DMS53 treated with DMSO at 0.1 percent for 48 hours (cell line): ENCODE results near the gene PPM1J.
"Not testable (repeated sequence)": the region's sequence is repeated elsewhere in the genome, so short reads cannot be mapped to it uniquely, and the experiment has no call there.

Experiments used
- DNase-seq: peaks from one replicate; lab custom pipeline; 2025; ENCODE audit not compliant: unreplicated experiment; lab: John Stamatoyannopoulos, UW

Gene PPM1J, protein sequence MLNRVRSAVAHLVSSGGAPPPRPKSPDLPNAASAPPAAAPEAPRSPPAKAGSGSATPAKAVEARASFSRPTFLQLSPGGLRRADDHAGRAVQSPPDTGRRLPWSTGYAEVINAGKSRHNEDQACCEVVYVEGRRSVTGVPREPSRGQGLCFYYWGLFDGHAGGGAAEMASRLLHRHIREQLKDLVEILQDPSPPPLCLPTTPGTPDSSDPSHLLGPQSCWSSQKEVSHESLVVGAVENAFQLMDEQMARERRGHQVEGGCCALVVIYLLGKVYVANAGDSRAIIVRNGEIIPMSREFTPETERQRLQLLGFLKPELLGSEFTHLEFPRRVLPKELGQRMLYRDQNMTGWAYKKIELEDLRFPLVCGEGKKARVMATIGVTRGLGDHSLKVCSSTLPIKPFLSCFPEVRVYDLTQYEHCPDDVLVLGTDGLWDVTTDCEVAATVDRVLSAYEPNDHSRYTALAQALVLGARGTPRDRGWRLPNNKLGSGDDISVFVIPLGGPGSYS

GRCh38 chr1:112715264-112716053, at the start of gene PPM1J:
TSS of gene PPM1J (minus strand) at chr1:112715332. CDS start at chr1:112715301, 31 bp downstream.
- peak; percentile 94 for DNase-seq

GRCh38 chr1:112762541-112763500, 47.7 kb upstream of the PPM1J start:
- DNase-seq, result peak; percentile 15

DNA sequence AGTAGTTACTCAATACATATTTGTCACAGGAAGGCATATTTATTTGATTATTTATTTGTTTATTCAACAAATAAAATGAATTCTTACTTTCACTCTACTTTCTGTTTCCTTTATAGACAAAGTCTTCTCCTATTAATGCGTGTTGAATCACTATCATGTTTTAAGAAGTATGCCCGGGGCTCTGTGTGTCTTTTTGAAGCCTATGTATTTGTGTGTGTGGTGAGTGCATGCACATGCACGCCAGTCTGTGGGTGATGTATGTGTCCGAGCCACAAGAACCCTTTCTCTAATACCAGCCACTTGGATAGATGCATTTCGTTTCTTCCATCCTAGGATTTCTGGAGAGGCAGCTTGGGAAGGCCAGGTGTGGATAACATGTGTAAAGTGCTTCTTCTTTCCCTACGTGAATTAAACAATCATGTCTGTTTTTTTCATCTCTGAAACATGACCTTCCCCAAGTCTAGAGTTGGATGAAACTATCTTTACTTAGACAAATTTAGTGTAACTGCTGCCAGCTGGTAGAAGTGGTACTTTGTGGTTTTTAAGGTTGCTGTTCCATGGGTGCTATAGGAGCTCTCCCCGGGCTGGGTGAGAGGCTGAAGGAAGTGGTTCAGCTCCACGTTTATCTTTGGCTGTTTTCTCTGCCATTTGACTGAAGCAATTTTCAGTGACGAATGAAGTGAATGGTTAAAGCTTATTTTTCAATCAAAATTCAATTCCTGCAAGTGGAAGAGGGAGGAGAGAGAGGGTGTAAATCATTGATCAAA, 46.8 kb upstream of the PPM1J start:
- no peak for DNase-seq

- no peak for DNase-seq
Observed at GRCh38 chr1:112759228-112759627, 44.1 kb upstream of the PPM1J start.

- no peak for DNase-seq
Observed at GRCh38 chr1:112754116-112754628, 39.0 kb upstream of the PPM1J start.

- DNase-seq, result no peak
Observed at GRCh38 chr1:112748396-112748795, 33.3 kb upstream of the PPM1J start.

DNA sequence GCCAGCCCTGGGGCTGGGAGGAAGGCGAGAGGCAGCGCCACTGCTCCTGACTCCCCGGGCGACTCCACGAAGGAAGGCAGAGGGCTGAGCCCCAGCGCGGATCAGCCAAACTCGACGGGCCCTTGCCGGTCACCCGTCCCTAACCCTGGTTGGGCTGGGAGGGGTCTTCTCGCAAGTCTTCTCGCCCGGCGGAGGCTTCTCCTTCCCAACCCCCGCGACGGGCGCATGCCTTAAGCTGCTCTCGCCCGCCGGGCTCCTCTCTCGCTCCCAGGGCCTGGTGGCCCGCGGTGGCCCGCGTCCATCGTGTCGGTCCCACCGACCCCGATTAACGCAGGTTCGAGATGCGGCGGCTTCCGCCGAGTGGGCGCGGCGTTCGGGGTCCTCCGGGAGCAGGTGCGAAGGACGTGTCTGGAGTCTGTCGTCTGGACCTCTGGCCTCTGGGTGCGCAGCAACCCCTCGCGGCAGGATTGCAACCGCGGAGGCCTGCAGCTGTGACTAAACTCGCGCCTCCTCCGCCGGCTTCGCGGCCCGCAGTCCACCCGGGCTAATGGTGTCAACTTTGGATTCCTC, 29.0 kb upstream of the PPM1J start:
- no peak for DNase-seq

DNA sequence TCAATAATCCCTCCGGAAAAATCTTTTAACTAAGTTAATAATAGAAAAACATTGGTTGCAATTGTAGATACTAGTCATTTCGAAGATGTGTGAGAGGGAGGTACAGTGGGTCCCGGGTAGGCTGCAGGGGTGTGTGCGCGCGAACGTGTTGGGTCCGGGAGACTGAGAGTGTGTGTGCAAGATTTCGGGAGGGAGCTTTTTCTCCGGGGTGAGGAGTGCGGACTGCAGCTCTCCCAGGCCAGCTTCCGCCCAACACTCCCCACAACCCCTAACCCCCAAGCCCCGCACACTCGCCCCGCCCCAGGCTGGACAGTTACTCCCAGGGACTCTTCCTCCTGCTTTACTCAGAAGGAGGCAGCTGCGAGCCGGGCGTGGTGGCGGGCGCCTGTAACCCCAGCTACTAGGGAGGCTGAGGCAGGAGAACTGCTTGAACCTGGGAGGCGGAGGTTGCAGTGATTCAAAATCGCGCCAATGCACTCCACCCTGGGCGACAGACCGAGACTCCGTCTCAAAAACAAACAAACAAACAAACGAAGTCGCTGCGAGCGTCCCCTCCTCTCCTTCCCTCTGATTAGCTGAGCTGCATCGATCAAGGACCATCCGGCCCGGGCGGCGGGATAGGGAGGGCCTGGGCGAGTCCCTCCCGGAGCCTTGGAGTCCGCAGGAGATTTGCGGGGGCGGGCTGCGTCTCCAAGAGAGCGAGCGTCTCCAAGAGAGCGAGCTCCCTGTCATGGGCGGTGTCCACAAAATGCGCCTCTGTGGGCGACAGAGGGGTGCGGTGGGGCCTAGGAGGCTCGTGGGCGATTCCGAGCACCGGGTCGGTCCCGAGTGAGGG, 28.3 kb upstream of the PPM1J start:
- no peak for DNase-seq

DNA sequence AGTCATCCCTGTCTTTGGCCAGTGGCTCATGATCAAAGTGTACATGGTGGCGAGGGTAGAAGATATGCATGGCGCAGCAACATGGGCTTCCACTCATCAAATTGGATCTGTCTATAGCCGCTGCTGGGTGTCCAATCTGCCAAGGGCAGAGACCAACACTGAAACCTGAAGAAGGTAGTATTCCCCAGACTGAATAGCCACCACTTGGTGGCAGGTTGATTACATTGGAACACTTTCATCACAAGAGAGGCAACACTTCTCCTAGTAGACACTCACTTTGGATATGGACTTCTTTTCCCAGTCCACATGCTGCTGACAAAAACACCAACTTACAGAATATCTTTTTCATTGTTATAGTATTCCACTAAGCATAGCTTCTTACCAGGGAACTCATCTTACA, 22.4 kb upstream of the PPM1J start:
- DNase-seq, result no peak

DNA sequence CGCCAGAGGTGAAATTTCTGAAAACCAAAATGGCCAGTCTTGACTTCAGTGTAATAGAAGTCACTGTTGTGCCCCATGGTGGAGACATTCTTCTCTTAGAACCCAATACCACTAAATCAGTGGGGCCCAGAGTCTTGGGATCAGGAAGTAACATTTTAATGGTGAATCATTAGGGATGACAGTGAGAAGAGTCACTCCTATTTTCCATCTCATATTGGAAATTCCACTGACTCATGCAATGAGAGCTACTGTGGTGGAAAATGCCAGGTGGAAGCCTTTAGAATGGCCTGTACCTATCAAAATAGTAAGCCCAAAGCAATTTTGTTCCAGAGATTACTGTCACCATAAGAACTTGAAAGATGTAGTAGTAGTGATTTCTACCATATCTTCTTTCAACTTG, 20.6 kb upstream of the PPM1J start:
- no peak for DNase-seq

DNA sequence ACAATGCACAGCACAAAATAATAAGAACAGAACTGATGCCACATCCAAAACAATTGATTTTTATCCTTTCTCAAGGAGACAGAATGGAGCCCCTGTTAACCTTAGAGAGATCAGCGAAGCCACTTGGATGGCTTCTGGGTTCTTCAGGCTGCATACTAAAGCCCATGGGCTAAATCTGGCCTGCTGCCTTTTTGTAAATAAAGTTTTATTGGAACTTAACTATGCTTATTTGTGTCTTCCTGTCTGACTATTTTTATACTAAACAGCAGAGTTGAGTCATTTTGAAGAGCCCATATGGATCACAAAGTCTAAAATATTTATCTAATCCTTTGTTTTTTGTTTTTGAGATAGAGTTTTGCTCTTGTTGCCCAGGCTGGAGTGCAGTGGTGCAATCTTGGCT, 16.3 kb upstream of the PPM1J start:
- no peak for DNase-seq

GRCh38 chr1:112729909-112730308, 14.8 kb upstream of the PPM1J start:
- DNase-seq, result no peak

DNA sequence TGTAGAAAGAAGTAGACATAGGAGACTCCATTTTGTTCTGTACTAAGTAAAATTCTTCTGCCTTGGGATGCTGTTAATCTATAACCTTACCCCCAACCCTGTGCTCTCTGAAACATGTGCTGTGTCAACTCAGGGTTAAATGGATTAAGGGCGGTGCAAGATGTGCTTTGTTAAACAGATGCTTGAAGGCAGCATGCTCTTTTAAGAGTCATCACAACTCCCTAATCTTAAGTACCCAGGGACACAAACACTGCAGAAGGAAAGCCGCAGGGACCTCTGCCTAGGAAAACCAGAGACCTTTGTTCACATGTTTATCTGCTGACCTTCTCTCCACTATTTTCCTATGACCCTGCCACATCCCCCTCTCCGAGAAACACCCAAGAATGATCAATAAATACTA, 13.9 kb upstream of the PPM1J start:
- DNase-seq, result not testable (repeated sequence)

DNA sequence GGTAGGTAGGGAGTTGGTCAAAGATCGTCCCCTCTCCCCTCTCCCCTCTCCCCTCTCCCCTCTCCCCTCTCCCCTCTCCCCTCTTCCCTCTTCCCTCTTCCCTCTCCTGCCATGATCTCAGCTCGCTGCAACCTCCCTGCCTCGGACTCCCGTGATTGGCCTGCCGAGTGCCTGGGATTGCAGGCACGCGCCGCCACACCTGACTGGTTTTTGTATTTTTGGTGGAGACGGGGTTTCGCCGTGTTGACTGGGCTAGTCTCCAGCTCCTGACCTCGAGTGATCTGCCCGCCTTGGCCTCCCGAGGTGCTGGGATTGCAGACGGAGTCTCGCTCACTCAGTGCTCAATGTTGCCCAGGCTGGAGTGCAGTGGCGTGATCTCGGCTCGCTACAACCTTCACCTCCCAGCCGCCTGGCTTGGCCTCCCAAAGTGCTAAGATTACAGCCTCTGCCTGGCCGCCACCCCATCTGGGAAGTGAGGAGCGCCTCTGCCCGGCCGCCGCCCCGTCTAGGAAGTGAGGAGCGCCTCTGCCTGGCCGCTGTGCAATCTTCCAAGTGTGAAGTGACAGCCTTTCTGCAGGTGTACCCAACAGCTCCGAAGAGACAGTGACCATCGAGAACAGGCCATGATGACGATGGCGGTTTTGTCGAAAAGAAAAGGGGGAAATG, 13.3 kb upstream of the PPM1J start:
- not testable (repeated sequence) for DNase-seq

DNA sequence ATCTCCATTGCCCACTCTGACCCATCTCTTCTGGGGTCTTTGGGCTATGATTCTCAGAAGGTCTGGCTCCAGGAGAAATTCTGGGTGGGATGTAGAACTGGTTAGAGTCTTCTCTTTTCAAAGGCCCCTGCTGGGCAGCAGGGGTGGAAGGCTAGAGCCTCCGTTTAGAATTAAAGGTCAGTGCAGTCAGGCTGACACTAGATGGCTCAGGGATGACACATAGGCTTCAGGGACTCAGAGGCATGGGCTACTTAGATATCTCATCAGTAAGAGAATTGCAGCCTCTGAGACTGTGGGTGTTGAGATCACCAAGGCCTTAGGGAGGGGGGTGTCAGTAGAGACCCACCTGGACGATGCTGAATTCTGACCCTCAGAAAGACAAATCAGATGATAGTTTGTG, 12.6 kb upstream of the PPM1J start:
- DNase-seq, result no peak

DNA sequence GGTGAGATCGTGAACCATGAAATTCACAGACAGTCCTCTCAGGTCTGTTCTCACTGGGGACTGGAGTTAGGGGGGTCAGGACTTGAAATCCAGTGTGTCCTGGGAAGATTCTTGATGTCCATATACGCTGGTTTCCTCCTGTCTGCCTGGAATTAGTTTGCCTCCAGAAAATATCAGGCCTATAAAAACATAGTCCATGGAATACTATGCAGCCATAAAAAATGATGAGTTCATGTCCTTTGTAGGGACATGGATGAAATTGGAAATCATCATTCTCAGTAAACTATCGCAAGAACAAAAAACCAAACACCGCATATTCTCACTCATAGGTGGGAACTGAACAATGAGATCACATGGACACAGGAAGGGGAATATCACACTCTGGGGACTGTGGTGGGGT, 9.1 kb upstream of the PPM1J start:
- DNase-seq, result not testable (repeated sequence)

DNA sequence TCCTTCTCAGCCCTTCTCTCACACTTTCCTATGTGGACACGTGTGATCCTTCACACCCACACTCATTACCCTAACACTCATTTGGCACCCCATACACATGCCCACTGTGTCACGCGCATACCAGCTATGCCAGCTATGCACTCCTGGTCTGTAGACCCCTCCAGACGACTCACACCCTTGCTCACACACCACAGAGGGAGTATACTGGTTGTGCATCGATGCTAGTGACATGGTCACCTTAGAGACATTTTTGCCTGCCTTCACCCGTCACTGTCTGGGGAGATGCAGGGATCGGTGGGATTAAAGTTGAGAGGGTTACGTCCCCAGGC, 8.3 kb upstream of the PPM1J start:
- DNase-seq, result no peak
